Endothelial cell of umbilical vein (primary cell): Measurements from ENCODE around the gene ZNF407. TPM values are rescaled to one million over a fixed set of nuclear protein-coding genes. Genes with fewer than 3 reads are reported as not detected.

Experiments used
- BruUV-seq: library from RNA; stranded (reverse); fragments of 400-500 nt; replicated peaks from 2 replicates; lab custom pipeline; 2021; lab: Mats Ljungman, UMichigan
- CTCF ChIA-PET: fragments of 300-600, 350-600 bp; sonication (Branson Sonifier 250); formaldehyde crosslinking; loops from one replicate; lab custom pipeline; 2021; ENCODE audit warnings: antibody characterized with exemption, inconsistent platforms; lab: Charles Lee
- POLR2A ChIA-PET: fragments of 300-600, 350-600 bp; sonication (Branson Sonifier 250); formaldehyde crosslinking; loops from one replicate; lab custom pipeline; 2021; ENCODE audit warnings: antibody characterized with exemption, inconsistent platforms; lab: Charles Lee
- DNase-seq: peaks from one replicate; pipeline ENCODE4 v3.0.0-alpha.2; 2011; ENCODE audit warnings: low read depth, low spot score
- FAIRE-seq: peaks from 2 replicates; lab custom pipeline; 2011; peaks lifted over from hg19 to GRCh38; lab: Jason Lieb, UNC
- H2AFZ ChIP-seq: 2 replicates; pipeline ENCODE4 v1.6.0; 2012; ENCODE audit warnings: low read depth, low read length, control low read depth, inconsistent platforms
- H3K27ac ChIP-seq: 2 replicates; pipeline ENCODE4 v1.5.1; 2011; ENCODE audit warnings: low read depth, mild to moderate bottlenecking, control low read depth, low read length, moderate library complexity; ENCODE audit not compliant: insufficient read depth
- H3K27me3 ChIP-seq, 2 experiments: 2 replicates each; pipeline versions ENCODE4 v1.6.0 to v1.6.1; 2011; ENCODE audit warnings: low read length in 2 of 2, mixed read lengths in 1 of 2; ENCODE audit not compliant: control insufficient read depth in 2 of 2, insufficient read depth in 2 of 2
- H3K36me3 ChIP-seq, 2 experiments: 2 replicates in 1 of 2; 3 replicates in 1 of 2; pipeline ENCODE4 v1.5.1; 2011; ENCODE audit warnings: low read length in 2 of 2, mild to moderate bottlenecking in 1 of 2, moderate library complexity in 1 of 2; ENCODE audit not compliant: control insufficient read depth in 2 of 2, insufficient read depth in 2 of 2; ENCODE audit errors: extremely low read depth in 1 of 2
- H3K4me1 ChIP-seq: 3 replicates; pipeline ENCODE4 v1.5.1; 2011; ENCODE audit warnings: mild to moderate bottlenecking, low read length; ENCODE audit not compliant: control insufficient read depth, insufficient read depth; ENCODE audit errors: extremely low read depth
- H3K4me2 ChIP-seq: 2 replicates; pipeline ENCODE4 v1.6.1; 2011; ENCODE audit warnings: low read length, control low read depth, mixed read lengths; ENCODE audit not compliant: insufficient read depth
- H3K4me3 ChIP-seq, 3 experiments: fragments of 200-600 bp in 1 of 3; sonication (generic), shearing (Covaris generic) in 1 of 3; replicated peaks in 1 of 3; 2 replicates each; pipeline ENCODE4 v1.5.1; 2011 to 2016; ENCODE audit warnings: control low read depth in 3 of 3, low read length in 3 of 3, mild to moderate bottlenecking in 2 of 3, inconsistent platforms in 1 of 3, low read depth in 1 of 3, moderate library complexity in 1 of 3; ENCODE audit not compliant: insufficient read depth in 1 of 3
- H3K79me2 ChIP-seq: 2 replicates; pipeline ENCODE4 v1.6.0; 2012; ENCODE audit warnings: low read length, inconsistent platforms; ENCODE audit not compliant: control insufficient read depth, insufficient read depth
- H3K9ac ChIP-seq: replicated peaks from 2 replicates; pipeline ENCODE3; 2011; ENCODE audit warnings: low read length, control low read depth; ENCODE audit not compliant: insufficient read depth; ENCODE audit errors: extremely low read depth
- H3K9me1 ChIP-seq: replicated peaks from 3 replicates; pipeline ENCODE4 v1.6.0; 2011; ENCODE audit warnings: mild to moderate bottlenecking, low read length; ENCODE audit not compliant: control insufficient read depth, insufficient read depth; ENCODE audit errors: extremely low read depth
- H3K9me3 ChIP-seq: replicated peaks from 2 replicates; pipeline ENCODE4 v1.5.1; 2012; ENCODE audit warnings: low read length, inconsistent platforms; ENCODE audit not compliant: control insufficient read depth, insufficient read depth
- H4K20me1 ChIP-seq: replicated peaks from 2 replicates; pipeline ENCODE3; 2011; ENCODE audit warnings: mild to moderate bottlenecking, low read length; ENCODE audit not compliant: control insufficient read depth, insufficient read depth; ENCODE audit errors: extremely low read depth
- EZH2 ChIP-seq: IDR thresholded peaks from 2 replicates; pipeline ENCODE4 v1.6.1; 2012; ENCODE audit warnings: borderline replicate concordance, low read depth, mild to moderate bottlenecking, moderate library complexity, low read length, inconsistent platforms; ENCODE audit not compliant: severe bottlenecking
- FOS ChIP-seq: IDR thresholded peaks from 2 replicates; pipeline ENCODE4 v1.6.1; 2011; ENCODE audit warnings: mild to moderate bottlenecking, low read length, moderate library complexity, borderline replicate concordance; ENCODE audit not compliant: insufficient read depth
- GATA2 ChIP-seq: IDR thresholded peaks from 2 replicates; pipeline ENCODE4 v1.7.0; 2011; ENCODE audit warnings: low read depth, mild to moderate bottlenecking, moderate library complexity, mixed read lengths, low read length; ENCODE audit not compliant: insufficient read length, insufficient read depth
- POLR2A ChIP-seq: IDR thresholded peaks from 2 replicates; pipeline ENCODE4 v1.6.1; 2012; ENCODE audit warnings: low read depth, mild to moderate bottlenecking, control low read depth, low read length
- POLR2AphosphoS5 ChIP-seq: IDR thresholded peaks from 2 replicates; pipeline ENCODE4 v1.6.1; 2012; ENCODE audit warnings: low read depth, mild to moderate bottlenecking, control low read depth, low read length, moderate library complexity; ENCODE audit not compliant: insufficient read depth
- dilution Hi-C: fragments of 300-500 bp; cut with MboI; formaldehyde crosslinking; loops from one replicate; pipeline ENCODE4 v1.15.0; 2019; ENCODE audit warnings: low sequenced_read_pairs; ENCODE audit not compliant: extremely low pct_ligation_motif_present
- intact Hi-C: fragments of 100-400 bp; cut with micrococcal nuclease; formaldehyde crosslinking; loops from one replicate; pipeline ENCODE4 v1.10.0; 2022
- polyA plus RNA-seq, 4 experiments: library from polyadenylated mRNA; depleted of rRNA in 3 of 4; stranded (reverse) in 3 of 4; unstranded in 1 of 4; fragments of >200 nt; gene quantifications; 2 replicates each; pipeline versions ENCODE4 v1.2.1 to v1.2.3, GENCODE V29; 2011 to 2012; ENCODE audit warnings: missing spikeins in 1 of 4
- total RNA-seq: library from RNA; stranded (reverse); gene quantifications from 2 replicates; pipeline ENCODE4 v1.2.3, GENCODE V29; 2021
- TF ChIP-seq, protein P1 (sequence below), 2 donors: IDR thresholded peaks; 1 replicate in 1 of 2; 2 replicates in 1 of 2; pipeline ENCODE4 v1.5.1; 2011; ENCODE audit warnings: low read length in 2 of 2, mild to moderate bottlenecking in 2 of 2, moderate library complexity in 2 of 2, control low read depth in 1 of 2, inconsistent platforms in 1 of 2, low read depth in 1 of 2; ENCODE audit not compliant: insufficient read depth in 1 of 2; ENCODE audit errors: extremely low read depth in 1 of 2
- TF ChIP-seq, protein P2 (sequence below): IDR thresholded peaks from 2 replicates; pipeline ENCODE4 v1.6.1; 2011; ENCODE audit not compliant: insufficient read depth, insufficient read length

The ZNF407 gene
- total and polyA plus RNA-seq, 2 donors (not counting 3 experiments of a cell fraction or from before 2014, with no cell fraction given), result 3.8 to 20.1 TPM

DNA sequence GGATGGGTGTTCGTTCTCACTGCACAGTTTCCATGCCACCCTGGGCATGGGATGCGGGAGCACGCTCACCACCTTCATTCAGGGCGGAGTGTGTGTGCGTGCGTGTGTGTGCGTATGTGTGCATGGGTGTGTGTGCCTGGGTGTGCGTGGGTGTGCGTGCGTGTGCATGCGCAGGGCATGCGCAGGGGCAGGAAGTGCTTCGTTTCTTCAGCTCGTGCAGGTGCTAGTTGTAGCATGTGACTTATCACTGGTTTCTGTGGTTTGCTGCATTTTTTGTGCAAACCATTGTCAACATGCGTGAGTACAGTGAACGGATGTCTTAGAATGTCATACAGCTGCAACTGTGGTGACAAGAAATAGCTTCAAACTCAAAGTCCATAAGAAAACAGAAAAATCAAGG lies 431.8 kb downstream of the ZNF407 start:
- H3K36me3 ChIP-seq, result no peaks in the 10 kb centered on the region
- H3K4me1 ChIP-seq, result no peaks in the 10 kb centered on the region
- no peaks in the 10 kb centered on the region for H3K79me2 ChIP-seq
- dilution Hi-C loops (no loop called here), intact Hi-C loops (no loop called here)
- POLR2A ChIA-PET, result no interaction called here
- no TSS peak for BruUV-seq
- no peak overlapping the region for H2AFZ ChIP-seq
- no peak overlapping the region for H3K9ac ChIP-seq
- H3K4me2 ChIP-seq, result no peak overlapping the region
- TF ChIP-seq EZH2 (no peak), POLR2A (no peak), FOS (no peak), POLR2AphosphoS5 (no peak), GATA2 (no peak)
- TF ChIP-seq, protein P1, sequence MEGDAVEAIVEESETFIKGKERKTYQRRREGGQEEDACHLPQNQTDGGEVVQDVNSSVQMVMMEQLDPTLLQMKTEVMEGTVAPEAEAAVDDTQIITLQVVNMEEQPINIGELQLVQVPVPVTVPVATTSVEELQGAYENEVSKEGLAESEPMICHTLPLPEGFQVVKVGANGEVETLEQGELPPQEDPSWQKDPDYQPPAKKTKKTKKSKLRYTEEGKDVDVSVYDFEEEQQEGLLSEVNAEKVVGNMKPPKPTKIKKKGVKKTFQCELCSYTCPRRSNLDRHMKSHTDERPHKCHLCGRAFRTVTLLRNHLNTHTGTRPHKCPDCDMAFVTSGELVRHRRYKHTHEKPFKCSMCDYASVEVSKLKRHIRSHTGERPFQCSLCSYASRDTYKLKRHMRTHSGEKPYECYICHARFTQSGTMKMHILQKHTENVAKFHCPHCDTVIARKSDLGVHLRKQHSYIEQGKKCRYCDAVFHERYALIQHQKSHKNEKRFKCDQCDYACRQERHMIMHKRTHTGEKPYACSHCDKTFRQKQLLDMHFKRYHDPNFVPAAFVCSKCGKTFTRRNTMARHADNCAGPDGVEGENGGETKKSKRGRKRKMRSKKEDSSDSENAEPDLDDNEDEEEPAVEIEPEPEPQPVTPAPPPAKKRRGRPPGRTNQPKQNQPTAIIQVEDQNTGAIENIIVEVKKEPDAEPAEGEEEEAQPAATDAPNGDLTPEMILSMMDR (IDR thresholded peaks at IDR 0.05; ENCODE audit: extremely low read depth in 1 of 2, insufficient read depth in 1 of 2, low read depth in 1 of 2, low read length in 2 of 2), result no peak
- TF ChIP-seq, protein P2, sequence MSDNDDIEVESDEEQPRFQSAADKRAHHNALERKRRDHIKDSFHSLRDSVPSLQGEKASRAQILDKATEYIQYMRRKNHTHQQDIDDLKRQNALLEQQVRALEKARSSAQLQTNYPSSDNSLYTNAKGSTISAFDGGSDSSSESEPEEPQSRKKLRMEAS, result no peak
- no peak overlapping the region for H3K4me3 ChIP-seq
- H3K9me3 ChIP-seq, result no peaks in the 10 kb centered on the region
- no peaks in the 10 kb centered on the region for H3K9me1 ChIP-seq
- FAIRE-seq (no peak), DNase-seq (no peak)
- no peaks in the 10 kb centered on the region for H3K27me3 ChIP-seq
- CTCF ChIA-PET, result interaction anchor here (1.0 to 2.7 kb wide), 3 partner anchors 9 to 12 kb away, joined by 3 to 12 read pairs (median 3); no protein-coding TSS in a partner anchor
- no peak overlapping the region for H3K27ac ChIP-seq
- H4K20me1 ChIP-seq, result no peaks in the 10 kb centered on the region
